ENCODE data around the gene BBS7. TPM values are rescaled to one million over a fixed set of nuclear protein-coding genes. Genes with fewer than 3 reads are reported as not detected.

BBS7 gene
- total RNA-seq, 6 donors from 2014 or later = 7.3 to 13.2 (median 9.9) TPM

DNA sequence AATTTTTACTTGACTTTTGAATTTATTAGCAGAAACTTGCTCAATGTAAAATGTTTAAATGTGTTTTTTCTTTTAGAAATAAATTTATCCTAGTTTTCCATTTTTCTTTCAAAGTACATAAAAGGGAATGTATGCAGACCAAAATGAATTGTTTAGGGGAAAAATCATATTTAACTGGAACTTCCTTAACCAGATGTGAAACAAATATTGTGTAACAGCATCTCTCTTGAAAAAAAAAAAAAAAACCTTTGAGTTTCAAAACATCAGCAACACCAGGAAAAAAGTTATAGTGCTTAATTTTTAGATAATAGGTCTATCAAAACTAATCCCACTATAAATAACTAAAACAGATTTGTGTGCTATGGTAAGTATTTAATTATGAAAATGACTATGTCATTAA, 32.1 kb downstream of the BBS7 start:
- Histone ChIP-seq H3K36me3 (peaks cover 0 to 58% (median 5%) of the 10 kb centered on the region in 4 donors), H3K9me3 (no peaks in the 10 kb centered on the region), H3K27ac (no peak overlapping the region), H3K4me3 (no peak overlapping the region), H3K4me1 (no peaks in the 10 kb centered on the region), H3K27me3 (no peaks in the 10 kb centered on the region)
- no peak for TF ChIP-seq POLR2A (IDR thresholded peaks at IDR 0.05)
- no peak for TF ChIP-seq CTCF (IDR thresholded peaks at IDR 0.05)
- no peak for TF ChIP-seq EP300 (IDR thresholded peaks at IDR 0.05)
- no peak for TF ChIP-seq POLR2AphosphoS5 (IDR thresholded peaks at IDR 0.05)
- no peak for DNase-seq
- ATAC-seq (ENCODE audit: low FRiP score in 2 of 2) = no peak

GRCh38 chr4:121829511-121829910, 40.8 kb downstream of the BBS7 start:
- peaks cover 0 to 57% (median 9%) of the 10 kb centered on the region in 4 donors for H3K36me3 ChIP-seq
- ATAC-seq (ENCODE audit: low FRiP score in 2 of 2) (no peak), DNase-seq (no peak)
- WGBS, 2 donors = 80 to 91% methylated on average over 5 of the region's 5 CpGs
- no peaks in the 10 kb centered on the region for H3K27me3 ChIP-seq
- H3K27ac ChIP-seq = no peak overlapping the region
- TF ChIP-seq POLR2AphosphoS5 (IDR thresholded peaks at IDR 0.05) = no peak
- TF ChIP-seq EP300 (IDR thresholded peaks at IDR 0.05) = no peak
- TF ChIP-seq POLR2A (IDR thresholded peaks at IDR 0.05) = no peak
- TF ChIP-seq CTCF (IDR thresholded peaks at IDR 0.05) = no peak
- H3K4me1 ChIP-seq = no peaks in the 10 kb centered on the region
- no peak overlapping the region for H3K4me3 ChIP-seq
- no peaks in the 10 kb centered on the region for H3K9me3 ChIP-seq

- Histone ChIP-seq H3K4me3 (no peak overlapping the region), H3K36me3 (peaks cover 0 to 41% (median 7%) of the 10 kb centered on the region in 4 donors), H3K9me3 (no peaks in the 10 kb centered on the region), H3K27me3 (no peaks in the 10 kb centered on the region), H3K27ac (no peak overlapping the region), H3K4me1 (peaks cover 6 to 8% (median 8%) of the 10 kb centered on the region in 4 donors)
- TF ChIP-seq POLR2A (IDR thresholded peaks at IDR 0.05) (no peak), POLR2AphosphoS5 (IDR thresholded peaks at IDR 0.05) (no peak), CTCF (IDR thresholded peaks at IDR 0.05) (no peak), EP300 (IDR thresholded peaks at IDR 0.05) (no peak)
- 100% methylated on average over 1 of the region's 1 CpG for WGBS, 2 donors
- ATAC-seq (ENCODE audit: low FRiP score in 2 of 2) (no peak), DNase-seq (no peak)
Observed at GRCh38 chr4:121827853-121828252, 42.4 kb downstream of the BBS7 start.

- Histone ChIP-seq H3K4me1 (peaks cover 8 to 12% (median 10%) of the 10 kb centered on the region in 4 donors), H3K4me3 (no peak overlapping the region)
- DNase-seq = no peak
Observed at GRCh38 chr4:121824950-121825349, 45.3 kb downstream of the BBS7 start.

More at GRCh38 chr4:121824950-121825349, 45.3 kb downstream of the BBS7 start:
- peaks cover 0 to 22% (median 5%) of the 10 kb centered on the region in 4 donors for H3K36me3 ChIP-seq
- H3K27me3 ChIP-seq = no peaks in the 10 kb centered on the region
- TF ChIP-seq CTCF (IDR thresholded peaks at IDR 0.05) (no peak), POLR2AphosphoS5 (IDR thresholded peaks at IDR 0.05) (no peak), POLR2A (IDR thresholded peaks at IDR 0.05) (no peak), EP300 (IDR thresholded peaks at IDR 0.05) (no peak)
- WGBS, 2 donors = 49 to 68% methylated on average over 2 of the region's 2 CpGs
- ATAC-seq (ENCODE audit: low FRiP score in 2 of 2) = no peak
- no peaks in the 10 kb centered on the region for H3K9me3 ChIP-seq
- no peak overlapping the region for H3K27ac ChIP-seq
